Measurements from ENCODE around the gene SLC25A48.

DNA sequence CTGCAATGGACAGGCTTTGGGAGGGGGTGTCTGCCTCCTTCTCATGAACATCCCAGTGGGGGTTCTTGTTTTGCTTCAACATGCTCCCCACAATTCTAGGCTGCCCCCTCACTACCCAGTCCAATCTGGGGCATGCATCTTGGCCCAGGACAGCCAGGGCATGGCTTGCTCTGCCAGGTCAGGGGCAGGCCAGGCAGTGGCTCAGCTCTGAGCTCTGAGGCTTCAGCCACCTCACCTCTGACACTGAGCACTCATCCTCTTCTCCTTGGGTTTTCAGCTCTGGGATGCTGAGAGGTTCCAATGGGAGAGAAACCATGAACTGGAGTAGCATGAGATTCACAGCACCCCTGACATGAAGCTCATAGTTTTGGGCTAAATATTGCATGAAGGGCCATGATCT is 11.8 kb downstream of the SLC25A48 start:
- TF ChIP-seq CTCF (conservative IDR thresholded peaks at IDR 0.05; ENCODE audit: low read depth, low read length) (no peak), RFX5 (IDR thresholded peaks at IDR 0.05; ENCODE audit: low read depth, low read length) (no peak), POLR2A (IDR thresholded peaks at IDR 0.05; ENCODE audit: low read depth, low read length) (no peak), MAFK (IDR thresholded peaks at IDR 0.05; ENCODE audit: low read depth, low read length) (no peak), MXI1 (IDR thresholded peaks at IDR 0.05; ENCODE audit: borderline replicate concordance, low read depth, low read length) (no peak)
